ENCODE results near the gene ZCCHC12.
"Not testable (repeated sequence)": the region's sequence is repeated elsewhere in the genome, so short reads cannot be mapped to it uniquely, and the experiment has no call there.

ZCCHC12 gene

GRCh38 chrX:118823263-118824172, at the start of gene ZCCHC12:
Gene ZCCHC12, plus strand, starts transcription at chrX:118823824. Its CDS starts 1,421 bp downstream, at chrX:118825245.
- peak; percentile 83 for DNase-seq (ENCODE audit: low read depth, low spot score)

GRCh38 chrX:118779581-118779980, 44.0 kb upstream of the ZCCHC12 start:
- no peak for DNase-seq (ENCODE audit: low read depth, low spot score)

GRCh38 chrX:118780509-118780908, 43.1 kb upstream of the ZCCHC12 start:
- no peak for DNase-seq (ENCODE audit: low read depth, low spot score)

DNA sequence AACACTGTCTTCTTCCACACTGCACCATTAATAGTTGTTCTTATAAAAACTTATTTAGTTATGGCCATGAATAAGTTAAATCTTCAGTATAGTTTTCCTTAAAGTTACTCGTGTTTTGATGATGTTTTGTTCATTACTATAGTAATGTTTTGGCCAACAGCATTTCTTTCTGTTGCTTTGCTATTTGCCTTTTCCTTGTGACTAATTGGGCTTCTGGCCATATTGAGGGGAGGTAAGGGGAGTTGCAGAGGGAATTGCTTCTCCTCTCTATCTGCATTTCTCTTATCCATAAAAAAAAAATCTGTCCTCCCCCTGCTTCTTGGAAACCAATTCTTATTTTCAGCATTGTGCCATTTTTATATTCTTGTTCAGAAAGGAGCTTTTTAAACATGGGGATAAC, 42.7 kb upstream of the ZCCHC12 start:
- peak; percentile 13 for DNase-seq (ENCODE audit: low read depth, low spot score)

DNA sequence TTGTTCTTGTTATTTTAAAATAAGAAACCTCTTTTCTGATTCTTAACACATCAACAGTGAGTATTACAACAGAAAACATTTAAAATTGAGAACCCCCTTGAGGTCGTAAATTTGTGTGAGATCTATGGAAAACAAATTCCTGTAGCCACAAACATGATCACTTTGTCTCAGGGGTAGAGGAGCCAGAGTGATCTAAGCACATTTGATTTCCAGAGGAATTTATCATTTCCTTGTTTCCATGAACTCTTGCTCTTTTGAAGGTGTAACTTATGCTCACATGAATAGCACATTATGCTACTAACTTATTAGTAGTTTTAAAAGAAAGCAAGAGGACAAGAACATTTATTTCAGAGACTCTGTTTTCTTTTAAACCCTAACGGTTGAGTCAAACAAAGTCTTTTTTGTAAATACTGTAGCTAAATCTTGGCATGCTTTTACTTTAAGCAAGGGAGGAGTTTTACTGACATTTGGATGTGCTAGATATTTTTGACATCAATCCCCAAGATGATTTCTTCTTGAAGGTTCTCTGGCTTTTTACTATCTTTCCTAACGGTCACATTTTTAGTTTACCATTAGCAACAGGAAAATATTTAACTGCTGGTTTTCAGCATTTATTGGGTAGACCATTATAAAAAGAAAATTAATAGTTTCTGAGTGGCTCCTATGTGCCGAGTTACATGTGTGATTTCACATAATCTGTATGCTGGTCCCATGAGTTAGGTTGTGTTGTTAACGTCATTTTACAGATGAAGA, 27.9 kb upstream of the ZCCHC12 start:
- no peak for DNase-seq (ENCODE audit: low read depth, low spot score)

DNA sequence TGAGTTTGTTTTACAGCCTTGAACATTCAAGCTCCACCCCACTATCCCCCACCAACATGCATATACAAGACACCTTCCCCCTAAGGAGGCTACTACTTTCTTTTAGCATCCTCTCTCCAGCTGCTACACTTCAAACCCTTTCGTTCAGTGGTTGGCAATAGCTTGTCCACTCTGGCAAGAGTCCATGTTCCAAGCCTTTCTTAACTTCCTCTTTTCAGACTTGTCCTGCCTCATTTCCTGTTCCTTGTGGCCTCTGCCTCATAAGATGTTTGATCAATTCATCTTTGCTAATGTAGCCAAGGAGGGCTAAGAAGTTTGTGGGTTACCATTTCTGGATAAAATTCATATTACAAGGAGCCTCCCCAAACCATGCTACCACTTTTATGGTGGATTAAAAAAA, 20.8 kb upstream of the ZCCHC12 start:
- no peak for DNase-seq (ENCODE audit: low read depth, low spot score)

DNA sequence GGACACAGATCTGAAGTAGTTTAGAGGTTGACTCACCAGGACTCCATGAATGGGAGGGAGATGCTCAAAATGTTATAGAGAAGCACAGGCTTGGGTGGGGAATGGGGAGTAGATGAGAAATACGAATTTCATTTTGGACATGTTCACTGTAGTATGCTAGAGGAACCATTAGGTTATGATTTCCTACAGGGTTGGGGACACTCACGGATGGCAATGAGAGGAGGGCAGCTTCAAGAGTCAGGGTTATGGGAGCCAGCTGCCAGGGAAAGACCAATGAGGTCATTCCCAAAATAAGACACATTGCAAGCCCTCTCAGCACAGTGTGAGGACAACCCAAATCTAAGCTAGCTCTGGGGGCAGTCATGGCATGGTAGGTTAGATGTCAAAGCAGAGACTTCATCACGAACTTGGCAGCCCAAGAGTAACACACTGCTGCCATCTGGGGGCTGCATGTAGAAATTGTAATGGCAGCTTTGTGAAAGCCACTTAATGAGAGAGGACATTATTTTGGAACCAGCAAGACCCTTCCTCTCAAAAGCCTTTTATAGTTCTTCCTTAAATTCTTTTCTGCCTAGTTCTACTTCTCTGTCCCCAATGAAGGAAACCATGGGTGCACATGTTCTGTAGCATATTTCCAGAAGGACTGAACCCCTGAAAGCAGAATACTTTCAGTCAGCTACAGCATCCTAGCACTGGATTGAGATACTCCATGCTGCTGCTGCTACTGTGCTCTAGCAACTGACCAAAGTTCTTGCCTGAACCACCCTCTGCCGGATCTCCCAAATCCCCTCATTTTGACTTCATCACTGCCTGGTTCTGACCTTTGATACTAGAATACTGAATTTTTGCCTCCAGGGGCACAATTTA, 16.2 kb upstream of the ZCCHC12 start:
- DNase-seq (ENCODE audit: low read depth, low spot score): peak; percentile 64

GRCh38 chrX:118817257-118817656, 6.4 kb upstream of the ZCCHC12 start:
- DNase-seq (ENCODE audit: low read depth, low spot score): not testable (repeated sequence)

DNA sequence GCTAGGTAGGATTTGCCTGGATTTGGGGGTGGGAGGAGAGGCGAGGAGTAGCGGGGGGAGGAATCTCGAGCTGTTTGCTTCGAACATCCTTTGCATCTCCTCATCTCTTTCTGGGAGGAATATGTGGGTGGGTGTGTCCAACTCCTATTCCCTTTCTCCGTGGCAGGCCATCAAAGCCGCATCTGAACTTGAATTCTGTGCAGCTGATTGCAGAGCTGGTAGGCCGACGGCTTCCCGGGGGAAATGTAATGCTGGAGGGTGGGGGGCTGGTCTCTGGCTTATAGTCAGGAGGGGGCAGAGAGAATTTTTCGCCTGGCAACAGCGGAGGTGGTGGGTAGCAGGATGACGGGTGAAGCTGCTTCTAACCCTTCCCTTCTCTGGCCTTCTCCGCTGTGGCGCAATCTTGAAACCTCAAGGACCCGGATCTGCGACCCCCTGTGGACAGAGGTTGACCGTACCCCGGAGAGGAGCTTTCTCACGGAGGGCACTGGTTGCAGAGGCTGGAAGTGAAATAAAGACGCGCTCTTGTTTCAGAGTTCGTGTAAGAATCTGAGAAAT, 628 bp downstream of the ZCCHC12 start:
- DNase-seq (ENCODE audit: low read depth, low spot score): no peak

- DNase-seq (ENCODE audit: low read depth, low spot score): no peak
These were observed 1.6 kb downstream of the ZCCHC12 start for GRCh38 chrX:118825227-118825626.

DNA sequence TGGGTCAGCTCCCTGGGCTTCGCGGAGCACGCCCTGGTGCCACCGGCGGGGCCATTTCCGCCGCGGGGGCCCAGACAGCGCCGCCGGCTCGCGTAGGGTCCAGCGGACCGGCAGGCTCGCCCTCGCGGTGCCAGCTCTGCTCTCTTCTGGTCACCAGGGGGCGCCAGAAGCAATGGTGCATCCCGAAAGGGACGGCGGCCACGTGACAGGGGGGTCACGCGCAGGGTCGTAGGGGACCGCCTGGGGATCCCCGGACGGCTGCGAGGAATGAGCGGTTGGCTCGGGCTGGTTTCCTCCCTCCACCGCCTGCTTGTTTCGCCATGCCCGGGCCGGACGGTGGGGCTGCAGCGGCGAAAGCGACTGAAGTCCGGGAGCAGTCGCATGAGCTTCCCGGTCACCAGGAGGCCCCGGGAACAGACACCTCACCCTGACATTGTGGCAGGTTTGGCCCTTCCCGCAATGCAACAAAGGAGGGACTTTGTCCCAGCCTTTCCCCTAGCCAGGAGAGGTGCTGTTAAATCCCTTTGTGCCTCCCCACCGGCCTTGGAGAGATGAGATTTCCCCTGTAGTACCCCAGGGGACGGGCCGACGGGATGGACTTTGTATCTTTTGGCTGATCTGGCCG, 15.8 kb downstream of the ZCCHC12 start:
- peak; percentile 72 for DNase-seq (ENCODE audit: low read depth, low spot score)

DNA sequence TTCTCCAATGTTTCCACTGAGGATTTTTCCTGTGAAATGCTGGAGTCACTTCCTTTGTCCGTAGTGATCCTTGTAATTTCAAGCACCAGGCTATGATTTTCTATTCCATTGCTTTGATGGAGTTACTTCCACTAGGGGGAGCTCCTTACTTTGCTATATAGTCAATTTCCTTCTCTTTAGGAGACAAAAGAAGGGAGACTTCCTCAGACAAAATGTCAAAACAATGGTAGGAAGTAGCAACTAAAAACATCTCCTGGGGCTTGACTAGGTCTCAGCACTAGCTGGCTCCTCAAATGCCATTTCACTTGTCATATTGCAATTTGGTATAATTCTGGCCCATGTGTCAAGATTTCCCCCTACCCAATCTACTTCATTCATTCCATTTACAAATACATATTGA, 24.1 kb downstream of the ZCCHC12 start:
- peak; percentile 62 for DNase-seq (ENCODE audit: low read depth, low spot score)

GRCh38 chrX:118853596-118853995, 30.0 kb downstream of the ZCCHC12 start:
- no peak for DNase-seq (ENCODE audit: low read depth, low spot score)

DNA sequence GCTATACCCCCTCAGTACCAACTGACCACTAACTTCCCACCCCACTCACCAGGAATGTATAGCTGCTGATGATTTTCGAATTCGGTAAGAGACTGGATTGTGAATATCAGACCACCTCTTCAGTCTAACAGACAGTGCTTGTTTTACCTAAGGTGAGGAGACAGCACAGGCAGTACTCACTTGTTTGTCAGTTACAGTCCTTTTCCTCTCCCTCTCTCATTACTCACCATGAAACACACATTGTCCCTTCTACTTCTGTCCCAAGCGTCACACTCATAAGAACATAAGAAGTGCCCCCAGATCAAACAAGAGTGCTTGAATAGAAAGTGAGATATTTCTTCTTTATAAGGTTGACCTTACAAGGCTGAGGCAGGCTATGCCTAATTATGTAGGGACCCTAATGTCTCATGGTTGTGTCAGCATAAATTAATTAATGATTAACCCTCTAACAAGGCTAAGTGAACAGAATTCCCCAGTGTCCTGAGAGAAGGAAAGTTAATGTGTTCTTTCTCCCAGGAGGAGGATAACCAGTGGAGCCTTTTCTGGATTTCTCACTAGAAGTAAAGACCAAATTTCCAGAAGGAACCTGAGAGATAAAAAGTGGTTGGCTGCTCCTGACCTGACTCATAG, 32.2 kb downstream of the ZCCHC12 start:
- no peak for DNase-seq (ENCODE audit: low read depth, low spot score)

GRCh38 chrX:118857006-118857405, 33.4 kb downstream of the ZCCHC12 start:
- no peak for DNase-seq (ENCODE audit: low read depth, low spot score)

DNA sequence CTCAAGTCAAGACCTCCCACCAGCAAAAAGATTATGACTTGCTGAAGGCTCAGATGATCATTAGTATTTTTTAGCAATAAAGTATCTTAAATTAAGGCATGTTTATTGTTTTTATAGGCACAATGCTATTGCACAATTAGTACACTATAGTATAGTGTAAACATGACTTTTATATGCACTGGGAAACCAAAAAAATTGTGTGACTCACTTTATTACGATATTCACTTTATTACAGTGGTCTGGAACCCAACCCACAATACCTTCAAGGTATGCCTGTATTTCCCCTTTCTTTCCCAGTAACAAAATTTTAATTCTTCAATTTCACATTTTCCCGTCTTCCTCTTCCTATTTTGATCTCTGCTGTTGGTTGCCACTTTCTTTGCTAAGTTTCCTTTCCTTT, 37.7 kb downstream of the ZCCHC12 start:
- no peak for DNase-seq (ENCODE audit: low read depth, low spot score)

GRCh38 chrX:118862091-118862490, 38.5 kb downstream of the ZCCHC12 start:
- peak; percentile 36 for DNase-seq (ENCODE audit: low read depth, low spot score)

- DNase-seq (ENCODE audit: low read depth, low spot score): no peak
These were observed 39.4 kb downstream of the ZCCHC12 start for GRCh38 chrX:118862979-118863378.

GRCh38 chrX:118864063-118864635, 40.5 kb downstream of the ZCCHC12 start:
- DNase-seq (ENCODE audit: low read depth, low spot score): no peak

- DNase-seq (ENCODE audit: low read depth, low spot score): no peak
These were observed 41.6 kb downstream of the ZCCHC12 start for GRCh38 chrX:118865231-118865630.
